ENCODE results near the gene AGAP1. TPM values are rescaled to one million over a fixed set of nuclear protein-coding genes. Genes with fewer than 3 reads are reported as not detected.

Gene AGAP1
- polyA plus RNA-seq, 1 donor from 2014 or later, result 17.4 TPM

- Histone ChIP-seq H3K9me2 (ENCODE audit: insufficient read depth, low read length) (no peaks in the 10 kb centered on the region), H3F3A (ENCODE audit: insufficient read depth, low read length, poor library complexity, severe bottlenecking) (no peaks in the 10 kb centered on the region), H3K27ac (ENCODE audit: low read length) (no peak overlapping the region), H3K4me3 (ENCODE audit: low read length) (no peak overlapping the region), H3K79me2 (replicated peaks; ENCODE audit: insufficient read depth, low read length) (peaks cover 44% of the 10 kb centered on the region), H3K9ac (ENCODE audit: low read length) (no peak overlapping the region), H3K27me3 (ENCODE audit: insufficient read depth, low read depth, low read length) (no peaks in the 10 kb centered on the region), H2AFZ (ENCODE audit: low read depth, low read length) (no peak overlapping the region), H4K20me1 (ENCODE audit: insufficient read depth) (no peaks in the 10 kb centered on the region), H3K36me3 (ENCODE audit: insufficient read depth, low read length) (no peaks in the 10 kb centered on the region), H3K9me3 (ENCODE audit: low read length) (no peaks in the 10 kb centered on the region), H3K4me2 (ENCODE audit: low read length) (no peak overlapping the region)
- no peak for TF ChIP-seq SMC3 (conservative IDR thresholded peaks at IDR 0.05; ENCODE audit: poor library complexity)
- TF ChIP-seq, protein P1, sequence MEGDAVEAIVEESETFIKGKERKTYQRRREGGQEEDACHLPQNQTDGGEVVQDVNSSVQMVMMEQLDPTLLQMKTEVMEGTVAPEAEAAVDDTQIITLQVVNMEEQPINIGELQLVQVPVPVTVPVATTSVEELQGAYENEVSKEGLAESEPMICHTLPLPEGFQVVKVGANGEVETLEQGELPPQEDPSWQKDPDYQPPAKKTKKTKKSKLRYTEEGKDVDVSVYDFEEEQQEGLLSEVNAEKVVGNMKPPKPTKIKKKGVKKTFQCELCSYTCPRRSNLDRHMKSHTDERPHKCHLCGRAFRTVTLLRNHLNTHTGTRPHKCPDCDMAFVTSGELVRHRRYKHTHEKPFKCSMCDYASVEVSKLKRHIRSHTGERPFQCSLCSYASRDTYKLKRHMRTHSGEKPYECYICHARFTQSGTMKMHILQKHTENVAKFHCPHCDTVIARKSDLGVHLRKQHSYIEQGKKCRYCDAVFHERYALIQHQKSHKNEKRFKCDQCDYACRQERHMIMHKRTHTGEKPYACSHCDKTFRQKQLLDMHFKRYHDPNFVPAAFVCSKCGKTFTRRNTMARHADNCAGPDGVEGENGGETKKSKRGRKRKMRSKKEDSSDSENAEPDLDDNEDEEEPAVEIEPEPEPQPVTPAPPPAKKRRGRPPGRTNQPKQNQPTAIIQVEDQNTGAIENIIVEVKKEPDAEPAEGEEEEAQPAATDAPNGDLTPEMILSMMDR (IDR thresholded peaks at IDR 0.05; ENCODE audit: poor library complexity, severe bottlenecking), result no peak
- no peak for TF ChIP-seq RAD21 (conservative IDR thresholded peaks at IDR 0.05)
- TF ChIP-seq EP300 (conservative IDR thresholded peaks at IDR 0.05; ENCODE audit: poor library complexity, severe bottlenecking), result no peak
- no peak for TF ChIP-seq TAF1 (IDR thresholded peaks at IDR 0.05; ENCODE audit: low read depth)
- TF ChIP-seq EZH2 (IDR thresholded peaks at IDR 0.05; ENCODE audit: borderline replicate concordance, insufficient read depth, low read length, poor library complexity, severe bottlenecking), result no peak
- no peak for TF ChIP-seq POLR2AphosphoS5 (IDR thresholded peaks at IDR 0.05)
- TF ChIP-seq REST (IDR thresholded peaks at IDR 0.05; ENCODE audit: borderline replicate concordance), result no peak
- TF ChIP-seq MXI1 (conservative IDR thresholded peaks at IDR 0.05; ENCODE audit: poor library complexity, severe bottlenecking), result no peak
Measured at GRCh38 chr2:235692076-235692475, 198.2 kb downstream of the AGAP1 start.

- Histone ChIP-seq H3K9ac (ENCODE audit: low read length) (no peak overlapping the region), H2AFZ (ENCODE audit: low read depth, low read length) (no peak overlapping the region), H3K4me3 (ENCODE audit: low read length) (no peak overlapping the region), H3K36me3 (ENCODE audit: insufficient read depth, low read length) (no peaks in the 10 kb centered on the region), H3F3A (ENCODE audit: insufficient read depth, low read length, poor library complexity, severe bottlenecking) (no peaks in the 10 kb centered on the region), H3K9me2 (ENCODE audit: insufficient read depth, low read length) (no peaks in the 10 kb centered on the region), H3K4me2 (ENCODE audit: low read length) (no peak overlapping the region), H3K27me3 (ENCODE audit: insufficient read depth, low read depth, low read length) (no peaks in the 10 kb centered on the region), H4K20me1 (ENCODE audit: insufficient read depth) (no peaks in the 10 kb centered on the region), H3K79me2 (replicated peaks; ENCODE audit: insufficient read depth, low read length) (peaks cover 44% of the 10 kb centered on the region), H3K27ac (ENCODE audit: low read length) (no peak overlapping the region), H3K9me3 (ENCODE audit: low read length) (no peaks in the 10 kb centered on the region)
- TF ChIP-seq SMC3 (conservative IDR thresholded peaks at IDR 0.05; ENCODE audit: poor library complexity) (no peak), POLR2AphosphoS5 (IDR thresholded peaks at IDR 0.05) (no peak), REST (IDR thresholded peaks at IDR 0.05; ENCODE audit: borderline replicate concordance) (no peak), EZH2 (IDR thresholded peaks at IDR 0.05; ENCODE audit: borderline replicate concordance, insufficient read depth, low read length, poor library complexity, severe bottlenecking) (no peak), RAD21 (conservative IDR thresholded peaks at IDR 0.05) (no peak), MXI1 (conservative IDR thresholded peaks at IDR 0.05; ENCODE audit: poor library complexity, severe bottlenecking) (no peak), TAF1 (IDR thresholded peaks at IDR 0.05; ENCODE audit: low read depth) (no peak), EP300 (conservative IDR thresholded peaks at IDR 0.05; ENCODE audit: poor library complexity, severe bottlenecking) (no peak)
- TF ChIP-seq, protein P1 (IDR thresholded peaks at IDR 0.05; ENCODE audit: poor library complexity, severe bottlenecking), result no peak
Measured at GRCh38 chr2:235692671-235693171, 198.9 kb downstream of the AGAP1 start.

All from neural cell (in vitro differentiated cells).